K562 (cell line): ENCODE results near the gene GNB5. TPM values are rescaled to one million over a fixed set of nuclear protein-coding genes. Genes with fewer than 3 reads are reported as not detected.

Experiments
- ATAC-seq: fragments of 200-7000 bp; cut with Tn5 transposase; 3 replicates; pipeline ENCODE4 v1.9.1; 2020; ENCODE audit warnings: moderate library complexity
- BruUV-seq: library from RNA; stranded (reverse); fragments of 400-500 nt; replicated peaks from 2 replicates; lab custom pipeline; 2021; lab: Mats Ljungman, UMichigan
- CTCF ChIA-PET: fragments of 300-600 bp; formaldehyde crosslinking; extraction: SDS; loops from one replicate; lab custom pipeline; 2021; ENCODE audit warnings: low intra/inter-chr PET ratio; lab: Yijun Ruan, JAX
- POLR2A ChIA-PET: fragments of 300-600, 350-650 bp; sonication (Branson Sonifier 250); formaldehyde crosslinking; extraction: SDS; loops from one replicate; lab custom pipeline; 2021; ENCODE audit warnings: antibody characterized with exemption, inconsistent platforms; lab: Yijun Ruan, JAX
- DNase-seq, 4 experiments: peaks; one replicate each; pipeline versions ENCODE4 v3.0.0 to v3.0.0-alpha.2; 2011 to 2018; ENCODE audit warnings: low spot score in 3 of 4, mixed read lengths in 3 of 4; ENCODE audit errors: extremely low read depth in 1 of 4
- FAIRE-seq: peaks from 2 replicates; lab custom pipeline; 2011; peaks lifted over from hg19 to GRCh38; lab: Jason Lieb, UNC
- H2AFZ ChIP-seq: 2 replicates; pipeline ENCODE4 v1.6.0; 2011; ENCODE audit warnings: low read depth, low read length, control low read depth, inconsistent platforms
- H3K27ac ChIP-seq: fragments of 200-600 bp; 3 replicates; pipeline ENCODE4 v1.8.0; 2011; ENCODE audit warnings: low read depth, mild to moderate bottlenecking, control low read depth, inconsistent platforms, low read length, moderate library complexity, mixed read lengths; ENCODE audit errors: extremely low read depth
- H3K27me3 ChIP-seq, 2 experiments: fragments of 300-600 bp in 1 of 2; 2 replicates in 1 of 2; 3 replicates in 1 of 2; pipeline versions ENCODE4 v1.6.0 to v1.8.0; 2011; ENCODE audit warnings: inconsistent platforms in 2 of 2, low read length in 2 of 2, mild to moderate bottlenecking in 1 of 2, mixed read lengths in 1 of 2, moderate library complexity in 1 of 2; ENCODE audit not compliant: control insufficient read depth in 2 of 2, insufficient read depth in 2 of 2
- H3K36me3 ChIP-seq: fragments of 300-600 bp; 3 replicates; pipeline ENCODE4 v1.8.0; 2011; ENCODE audit warnings: mild to moderate bottlenecking, low read length, inconsistent platforms; ENCODE audit not compliant: control insufficient read depth, insufficient read depth
- H3K4me1 ChIP-seq, 2 experiments: fragments of 200-600 bp in 1 of 2; replicated peaks in 1 of 2; 2 replicates in 1 of 2; 3 replicates in 1 of 2; pipeline versions ENCODE4 v1.5.1 to v1.8.0; 2011; ENCODE audit warnings: inconsistent platforms in 2 of 2, low read length in 2 of 2, mild to moderate bottlenecking in 1 of 2, mixed read lengths in 1 of 2, moderate library complexity in 1 of 2; ENCODE audit not compliant: control insufficient read depth in 2 of 2, insufficient read depth in 2 of 2
- H3K4me2 ChIP-seq: 2 replicates; pipeline ENCODE4 v1.6.1; 2011; ENCODE audit warnings: low read length, control low read depth, inconsistent platforms, mixed read lengths; ENCODE audit not compliant: insufficient read depth
- H3K4me3 ChIP-seq: fragments of 200-600 bp; sonication (generic), shearing (Covaris generic); 2 replicates; pipeline ENCODE4 v1.5.1; 2016; ENCODE audit warnings: control low read depth, inconsistent platforms
- H3K79me2 ChIP-seq: fragments of 200-600 bp; 3 replicates; pipeline ENCODE4 v1.8.0; 2011; ENCODE audit warnings: low read length, inconsistent platforms; ENCODE audit not compliant: control insufficient read depth, insufficient read depth
- H3K9ac ChIP-seq, 2 experiments: 2 replicates each; pipeline versions ENCODE4 v1.6.0 to v1.6.1; 2011; ENCODE audit warnings: low read depth in 2 of 2, low read length in 2 of 2, control low read depth in 1 of 2, inconsistent platforms in 1 of 2, mild to moderate bottlenecking in 1 of 2, mixed read lengths in 1 of 2; ENCODE audit not compliant: insufficient read depth in 1 of 2
- H3K9me1 ChIP-seq: one replicate; pipeline ENCODE4 v1.6.0; 2011; ENCODE audit warnings: inconsistent platforms, mild to moderate bottlenecking, low read length, moderate library complexity; ENCODE audit not compliant: control insufficient read depth, insufficient read depth
- H3K9me3 ChIP-seq: replicated peaks from 2 replicates; pipeline ENCODE4 v1.5.1; 2011; ENCODE audit warnings: low read depth, low read length, inconsistent platforms; ENCODE audit not compliant: control insufficient read depth, insufficient read depth
- H4K20me1 ChIP-seq: replicated peaks from 2 replicates; pipeline ENCODE4 v1.6.1; 2011; ENCODE audit warnings: low read length, inconsistent platforms, mixed read lengths; ENCODE audit not compliant: control insufficient read depth, insufficient read depth
- ATF3 ChIP-seq, 2 experiments: fragments of 450-650 bp in 1 of 2; sonication (generic) in 1 of 2; formaldehyde crosslinking in 1 of 2; IDR thresholded peaks in 1 of 2; conservative IDR thresholded peaks in 1 of 2; 2 replicates each; pipeline versions ENCODE4 v1.6.1 to v1.8.1; 2016 to 2023; ENCODE audit warnings: mild to moderate bottlenecking in 2 of 2, moderate library complexity in 2 of 2, inconsistent platforms in 1 of 2, missing genetic modification reagents in 1 of 2
- ATF6 ChIP-seq: sonication (generic); formaldehyde crosslinking; IDR thresholded peaks from 2 replicates; pipeline ENCODE4 v1.4.0; 2020; ENCODE audit warnings: mild to moderate bottlenecking, missing genetic modification reagents
- HIVEP1 ChIP-seq: fragments of 250-450 bp; sonication (Bioruptor Pico); IDR thresholded peaks from 2 replicates; pipeline ENCODE4 v1.4.0; 2020; ENCODE audit warnings: mild to moderate bottlenecking
- HLTF ChIP-seq: fragments of 450-650 bp; IDR thresholded peaks from 2 replicates; pipeline ENCODE4 v1.6.1; 2016
- PRPF4 ChIP-seq: fragments of 200-400 bp; formaldehyde crosslinking; IDR thresholded peaks from one replicate; pipeline ENCODE4 v1.6.1; 2017; ENCODE audit warnings: low read length, low read depth, mild to moderate bottlenecking; ENCODE audit not compliant: insufficient read depth, poor library complexity, severe bottlenecking
- SAP30 ChIP-seq: fragments of 200-600 bp; sonication (generic); IDR thresholded peaks from 2 replicates; pipeline ENCODE4 v1.6.1; 2012; ENCODE audit warnings: borderline replicate concordance, low read depth, mild to moderate bottlenecking, moderate library complexity, low read length, control low read depth, inconsistent platforms; ENCODE audit not compliant: insufficient read depth, poor library complexity, severe bottlenecking
- SETDB1 ChIP-seq: IDR thresholded peaks from one replicate; pipeline ENCODE4 v1.6.1; 2012; ENCODE audit warnings: low read length, control low read depth, inconsistent platforms
- WGBS: fragments of 100-300 bp; shearing (Covaris generic); methylation state at CpG from one replicate; pipeline ENCODE4 v1.1.6; 2016; ENCODE audit warnings: low coverage, mixed read lengths; ENCODE audit not compliant: insufficient coverage; ENCODE audit errors: missing lambda C conversion rate; 5-methylcytosine and 5-hydroxymethylcytosine counted together
- in situ Hi-C: fragments of 300-500 bp; cut with MboI; formaldehyde crosslinking; loops from 4 replicates; pipeline ENCODE4 v1.15.0; 2018; ENCODE audit warnings: inconsistent platforms, mixed read lengths
- intact Hi-C: fragments of 100-400 bp; cut with micrococcal nuclease; formaldehyde crosslinking; loops from 2 replicates; pipeline ENCODE4 v1.14.2; 2022
- polyA plus RNA-seq, 8 experiments: library from polyadenylated mRNA; depleted of rRNA in 4 of 8; stranded (reverse) in 5 of 8; unstranded in 3 of 8; fragments of >200 nt; fragmentation: Nextera tagmentation in 2 of 8; fragmentation: Illumina TruSeq in 1 of 8; extraction: Ambion mirVana in 2 of 8; extraction: Trizol in 1 of 8; gene quantifications; 2 replicates each; pipeline versions ENCODE4 v1.2.1 to v1.2.3, GENCODE V29; 2011 to 2014; ENCODE audit warnings: inconsistent platforms in 1 of 8, missing spikeins in 1 of 8
- total RNA-seq, 7 experiments: library from RNA; depleted of rRNA in 6 of 7; stranded (reverse); fragments of >200 nt in 6 of 7; fragmentation: Illumina TruSeq in 2 of 7; extraction: Trizol in 2 of 7; gene quantifications; 2 replicates each; pipeline versions ENCODE4 v1.2.1 to v1.2.3, GENCODE V29; 2011 to 2021; ENCODE audit warnings: low replicate concordance in 1 of 7

GNB5 gene
- total and polyA plus RNA-seq, 9 of the 15 experiments (the other 6 are each of a cell fraction or from before 2014, with no cell fraction given) = 0.11 to 2.1 (median 0.77) TPM

GRCh38 chr15:52121896-52122295 lies 69.3 kb downstream of the GNB5 start:
- no peak for DNase-seq
- Histone ChIP-seq H3K4me1 (peaks cover 0 to 12% of the 10 kb centered on the region in 2 experiments; a peak in 2 of 5 replicates), H3K9me1 (no peaks in the 10 kb centered on the region), H3K4me3 (no peak overlapping the region), H3K79me2 (no peaks in the 10 kb centered on the region), H3K4me2 (no peak overlapping the region), H3K27me3 (no peaks in the 10 kb centered on the region), H2AFZ (no peak overlapping the region), H3K9ac (no peak overlapping the region), H3K9me3 (no peaks in the 10 kb centered on the region), H3K36me3 (no peaks in the 10 kb centered on the region), H3K27ac (no peak overlapping the region), H4K20me1 (no peaks in the 10 kb centered on the region)
- ChIA-PET CTCF (no interaction called here), POLR2A (no interaction called here)
- no peak for FAIRE-seq
- TF ChIP-seq HLTF = no peak
- peak; percentile 71 for TF ChIP-seq ATF3 (IDR thresholded peaks at IDR 0.05)
- no peak for TF ChIP-seq ATF3 (CRISPR knock-in tag; conservative IDR thresholded peaks at IDR 0.05)
- in situ Hi-C loops = no loop called here
- intact Hi-C loops = no loop called here
- 36% methylated on average over 2 of the region's 2 CpGs for whole genome bisulfite sequencing
- no TSS peak for BruUV-seq
- ATAC-seq = no peak

GRCh38 chr15:52121006-52121405 lies 70.2 kb downstream of the GNB5 start:
- no peak for DNase-seq
- Histone ChIP-seq H3K4me2 (no peak overlapping the region), H3K79me2 (no peaks in the 10 kb centered on the region), H3K4me1 (peaks cover 6 to 12% of the 10 kb centered on the region in 2 experiments; a peak in 3 of 5 replicates), H3K9ac (peak overlapping the region in 1 of 2 experiments; percentile 71; a peak in 2 of 4 replicates), H4K20me1 (no peaks in the 10 kb centered on the region), H3K27ac (no peak overlapping the region), H3K9me3 (no peaks in the 10 kb centered on the region), H3K4me3 (no peak overlapping the region), H2AFZ (no peak overlapping the region), H3K9me1 (no peaks in the 10 kb centered on the region), H3K27me3 (no peaks in the 10 kb centered on the region), H3K36me3 (no peaks in the 10 kb centered on the region)
- intact Hi-C loops (no loop called here), in situ Hi-C loops (no loop called here)
- no peak for FAIRE-seq
- no peak for TF ChIP-seq PRPF4
- no peak for TF ChIP-seq HIVEP1 (CRISPR knock-in tag)
- no peak for TF ChIP-seq ATF6 (CRISPR knock-in tag)
- TF ChIP-seq SAP30 = no peak
- no peak for TF ChIP-seq SETDB1
- CTCF ChIA-PET = no interaction called here
- WGBS = 39% methylated on average over 5 of the region's 5 CpGs
- ATAC-seq = no peak
- POLR2A ChIA-PET = no interaction called here
- BruUV-seq = no TSS peak
